ENCODE data around the gene ARHGEF10L. TPM values are rescaled to one million over a fixed set of nuclear protein-coding genes. Genes with fewer than 3 reads are reported as not detected.

The ARHGEF10L gene
- total RNA-seq, 2 donors from 2014 or later = not detected

- no peak for ATAC-seq (replicated peaks)
- no peak overlapping the region for H3K4me3 Mint-ChIP-seq
- H3K9me3 Mint-ChIP-seq = no peaks in the 10 kb centered on the region
- H3K27me3 Mint-ChIP-seq = peaks cover 13% of the 10 kb centered on the region
- H3K4me1 Mint-ChIP-seq = no peaks in the 10 kb centered on the region
- no peak overlapping the region for H3K27ac Mint-ChIP-seq
- H3K36me3 Mint-ChIP-seq (ENCODE audit: low read depth) = no peaks in the 10 kb centered on the region
These were observed 172.4 kb downstream of the ARHGEF10L start for GRCh38 chr1:17711941-17712340.

- H3K4me1 Mint-ChIP-seq = no peaks in the 10 kb centered on the region
- no peak overlapping the region for H3K27ac Mint-ChIP-seq
- H3K9me3 Mint-ChIP-seq = no peaks in the 10 kb centered on the region
- no peaks in the 10 kb centered on the region for H3K36me3 Mint-ChIP-seq (ENCODE audit: low read depth)
- ATAC-seq (replicated peaks) = no peak
- peaks cover 14% of the 10 kb centered on the region for H3K27me3 Mint-ChIP-seq
- no peak overlapping the region for H3K4me3 Mint-ChIP-seq
These were observed 174.5 kb downstream of the ARHGEF10L start for GRCh38 chr1:17713993-17714392.

- ATAC-seq (replicated peaks) = no peak
- H3K4me1 Mint-ChIP-seq = no peaks in the 10 kb centered on the region
- no peaks in the 10 kb centered on the region for H3K9me3 Mint-ChIP-seq
- no peaks in the 10 kb centered on the region for H3K36me3 Mint-ChIP-seq (ENCODE audit: low read depth)
- no peak overlapping the region for H3K27ac Mint-ChIP-seq
- H3K27me3 Mint-ChIP-seq = peaks cover 16% of the 10 kb centered on the region
- no peak overlapping the region for H3K4me3 Mint-ChIP-seq
These were observed 178.4 kb downstream of the ARHGEF10L start for GRCh38 chr1:17717594-17718535.

- no peak for ATAC-seq (replicated peaks)
These were observed 180.4 kb downstream of the ARHGEF10L start for GRCh38 chr1:17719874-17720273.

GRCh38 chr1:17721444-17721843, 181.9 kb downstream of the ARHGEF10L start:
- Mint-ChIP-seq H3K36me3 (ENCODE audit: low read depth) (no peaks in the 10 kb centered on the region), H3K27me3 (peaks cover 16% of the 10 kb centered on the region), H3K9me3 (no peaks in the 10 kb centered on the region), H3K4me3 (no peak overlapping the region), H3K4me1 (no peaks in the 10 kb centered on the region), H3K27ac (no peak overlapping the region)
- no peak for ATAC-seq (replicated peaks)

More at GRCh38 chr1:17719874-17720273, 180.4 kb downstream of the ARHGEF10L start:
- no peaks in the 10 kb centered on the region for H3K4me1 Mint-ChIP-seq
- H3K36me3 Mint-ChIP-seq (ENCODE audit: low read depth) = no peaks in the 10 kb centered on the region
- peaks cover 23% of the 10 kb centered on the region for H3K27me3 Mint-ChIP-seq
- H3K4me3 Mint-ChIP-seq = no peak overlapping the region
- no peak overlapping the region for H3K27ac Mint-ChIP-seq
- H3K9me3 Mint-ChIP-seq = no peaks in the 10 kb centered on the region

GRCh38 chr1:17723684-17724083, 184.2 kb downstream of the ARHGEF10L start:
- ATAC-seq (replicated peaks) = no peak
- Mint-ChIP-seq H3K36me3 (ENCODE audit: low read depth) (no peaks in the 10 kb centered on the region), H3K27me3 (peaks cover 16% of the 10 kb centered on the region), H3K4me3 (no peak overlapping the region), H3K9me3 (no peaks in the 10 kb centered on the region), H3K27ac (no peak overlapping the region), H3K4me1 (no peaks in the 10 kb centered on the region)

- peaks cover 16% of the 10 kb centered on the region for H3K27me3 Mint-ChIP-seq
- ATAC-seq (replicated peaks) = no peak
These were observed 184.7 kb downstream of the ARHGEF10L start for GRCh38 chr1:17724150-17724549.

GRCh38 chr1:17725084-17725719, 185.7 kb downstream of the ARHGEF10L start:
- Mint-ChIP-seq H3K27me3 (peaks cover 15% of the 10 kb centered on the region), H3K36me3 (ENCODE audit: low read depth) (no peaks in the 10 kb centered on the region), H3K4me1 (no peaks in the 10 kb centered on the region)

More at GRCh38 chr1:17724150-17724549, 184.7 kb downstream of the ARHGEF10L start:
- H3K36me3 Mint-ChIP-seq (ENCODE audit: low read depth) = no peaks in the 10 kb centered on the region
- no peak overlapping the region for H3K27ac Mint-ChIP-seq
- no peaks in the 10 kb centered on the region for H3K4me1 Mint-ChIP-seq
- no peaks in the 10 kb centered on the region for H3K9me3 Mint-ChIP-seq
- no peak overlapping the region for H3K4me3 Mint-ChIP-seq

GRCh38 chr1:17725811-17726582, 186.5 kb downstream of the ARHGEF10L start:
- Mint-ChIP-seq H3K4me3 (no peak overlapping the region), H3K36me3 (ENCODE audit: low read depth) (no peaks in the 10 kb centered on the region), H3K9me3 (no peaks in the 10 kb centered on the region), H3K27ac (no peak overlapping the region), H3K4me1 (no peaks in the 10 kb centered on the region), H3K27me3 (peaks cover 11% of the 10 kb centered on the region)
- no peak for ATAC-seq (replicated peaks)

More at GRCh38 chr1:17725084-17725719, 185.7 kb downstream of the ARHGEF10L start:
- ATAC-seq (replicated peaks) = no peak
- Mint-ChIP-seq H3K4me3 (no peak overlapping the region), H3K27ac (no peak overlapping the region), H3K9me3 (no peaks in the 10 kb centered on the region)

GRCh38 chr1:17728123-17728712, 188.7 kb downstream of the ARHGEF10L start:
- Mint-ChIP-seq H3K9me3 (no peaks in the 10 kb centered on the region), H3K36me3 (ENCODE audit: low read depth) (no peaks in the 10 kb centered on the region), H3K4me1 (no peaks in the 10 kb centered on the region), H3K4me3 (no peak overlapping the region), H3K27me3 (peaks cover 9% of the 10 kb centered on the region), H3K27ac (no peak overlapping the region)
- ATAC-seq (replicated peaks) = no peak

GRCh38 chr1:17729248-17729647, 189.8 kb downstream of the ARHGEF10L start:
- no peak overlapping the region for H3K27ac Mint-ChIP-seq
- no peaks in the 10 kb centered on the region for H3K9me3 Mint-ChIP-seq
- H3K27me3 Mint-ChIP-seq = peaks cover 4% of the 10 kb centered on the region
- no peak for ATAC-seq (replicated peaks)
- no peaks in the 10 kb centered on the region for H3K4me1 Mint-ChIP-seq
- H3K36me3 Mint-ChIP-seq (ENCODE audit: low read depth) = no peaks in the 10 kb centered on the region
- no peak overlapping the region for H3K4me3 Mint-ChIP-seq

GRCh38 chr1:17729909-17730308, 190.4 kb downstream of the ARHGEF10L start:
- Mint-ChIP-seq H3K36me3 (ENCODE audit: low read depth) (no peaks in the 10 kb centered on the region), H3K9me3 (no peaks in the 10 kb centered on the region), H3K4me3 (no peak overlapping the region), H3K4me1 (no peaks in the 10 kb centered on the region), H3K27me3 (peaks cover 4% of the 10 kb centered on the region), H3K27ac (no peak overlapping the region)
- ATAC-seq (replicated peaks) = no peak

- H3K9me3 Mint-ChIP-seq = no peaks in the 10 kb centered on the region
- H3K27ac Mint-ChIP-seq = no peak overlapping the region
- H3K36me3 Mint-ChIP-seq (ENCODE audit: low read depth) = no peaks in the 10 kb centered on the region
- H3K27me3 Mint-ChIP-seq = peaks cover 4% of the 10 kb centered on the region
- H3K4me3 Mint-ChIP-seq = no peak overlapping the region
- ATAC-seq (replicated peaks) = no peak
- no peaks in the 10 kb centered on the region for H3K4me1 Mint-ChIP-seq
These were observed 192.0 kb downstream of the ARHGEF10L start for GRCh38 chr1:17731460-17731859.

- peaks cover 5% of the 10 kb centered on the region for H3K27me3 Mint-ChIP-seq
- H3K4me1 Mint-ChIP-seq = no peaks in the 10 kb centered on the region
- H3K27ac Mint-ChIP-seq = no peak overlapping the region
- no peak for ATAC-seq (replicated peaks)
- H3K9me3 Mint-ChIP-seq = no peaks in the 10 kb centered on the region
- no peak overlapping the region for H3K4me3 Mint-ChIP-seq
- no peaks in the 10 kb centered on the region for H3K36me3 Mint-ChIP-seq (ENCODE audit: low read depth)
These were observed 193.0 kb downstream of the ARHGEF10L start for GRCh38 chr1:17732475-17732874.

All from activated T-helper 17 cell treated with anti-CD3 and anti-CD28 coated beads, Interleukin-2, amount 50 U/mL, for 72 hours (primary cell).